ENCODE results near the gene CCHCR1. TPM values are rescaled to one million over a fixed set of nuclear protein-coding genes. Genes with fewer than 3 reads are reported as not detected.

The CCHCR1 gene
- total RNA-seq, 2 experiments from 2014 or later = 43.0 to 46.6 TPM

DNA sequence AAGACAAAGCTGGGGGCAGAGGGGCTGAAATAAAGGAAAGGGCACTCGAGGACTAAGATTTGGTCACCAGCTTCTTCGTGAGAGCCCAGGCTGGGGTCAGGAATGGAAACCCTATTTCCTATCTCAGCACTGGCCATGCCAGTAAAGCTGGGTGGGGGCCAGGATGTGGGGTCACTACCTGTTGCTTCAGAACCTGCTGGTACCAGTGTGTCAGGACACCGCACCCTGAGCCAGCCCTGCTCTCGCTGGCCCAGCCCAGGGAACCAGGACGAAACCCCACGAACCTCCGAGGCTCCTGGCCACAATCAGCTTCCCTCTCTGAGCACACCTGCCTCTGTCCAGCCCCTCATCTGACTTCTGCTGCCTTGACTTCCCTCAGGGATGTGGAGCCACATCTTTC lies 39.4 kb downstream of the CCHCR1 start:
- no peak for DNase-seq
- H3K9me3 Mint-ChIP-seq = no peaks in the 10 kb centered on the region
- no peaks in the 10 kb centered on the region for H3K36me3 Mint-ChIP-seq
- peaks cover 2% of the 10 kb centered on the region for H3K4me1 Mint-ChIP-seq
- H3K27ac Mint-ChIP-seq = no peak overlapping the region
- H3K4me3 Mint-ChIP-seq = no peak overlapping the region
- H3K27me3 Mint-ChIP-seq = no peaks in the 10 kb centered on the region

DNA sequence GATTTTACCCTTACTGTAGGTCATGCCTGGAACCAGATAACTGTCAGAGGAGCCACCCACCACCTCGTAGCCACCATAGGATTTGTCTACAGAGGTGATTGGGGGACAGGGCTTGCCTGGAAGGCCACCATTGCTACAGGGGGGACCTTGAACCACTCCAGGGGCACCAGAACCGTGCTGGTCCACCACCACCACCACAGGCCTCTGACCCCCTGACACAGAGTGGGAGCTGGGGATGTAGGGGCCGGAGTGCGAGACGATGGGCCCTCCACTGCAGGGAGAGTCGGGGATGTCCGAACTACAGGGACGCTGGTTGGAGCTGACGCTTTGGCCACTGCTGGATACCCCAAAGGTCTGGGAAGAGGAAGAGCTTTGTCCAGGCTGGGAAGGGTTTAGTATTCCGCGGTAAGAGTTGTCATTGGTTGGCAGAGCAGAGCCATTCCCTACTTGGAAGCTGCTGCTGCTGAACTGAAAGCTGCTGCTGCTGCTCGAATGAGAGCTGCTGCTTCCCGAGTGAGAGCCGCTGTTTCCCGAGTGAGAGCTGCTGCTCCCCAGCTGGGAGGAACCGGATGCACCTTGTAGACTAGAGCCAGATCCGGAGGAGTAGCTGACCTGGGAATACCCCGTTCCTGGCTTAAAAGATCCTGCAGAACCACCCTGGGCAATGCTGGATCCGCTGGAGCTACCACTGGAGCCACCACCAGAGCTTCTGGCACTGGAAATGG lies 40.8 kb downstream of the CCHCR1 start:
- H3K27me3 Mint-ChIP-seq = no peaks in the 10 kb centered on the region
- peaks cover 2% of the 10 kb centered on the region for H3K4me1 Mint-ChIP-seq
- no peak for DNase-seq
- H3K27ac Mint-ChIP-seq = no peak overlapping the region
- H3K9me3 Mint-ChIP-seq = no peaks in the 10 kb centered on the region
- H3K4me3 Mint-ChIP-seq = no peak overlapping the region
- no peaks in the 10 kb centered on the region for H3K36me3 Mint-ChIP-seq

DNA sequence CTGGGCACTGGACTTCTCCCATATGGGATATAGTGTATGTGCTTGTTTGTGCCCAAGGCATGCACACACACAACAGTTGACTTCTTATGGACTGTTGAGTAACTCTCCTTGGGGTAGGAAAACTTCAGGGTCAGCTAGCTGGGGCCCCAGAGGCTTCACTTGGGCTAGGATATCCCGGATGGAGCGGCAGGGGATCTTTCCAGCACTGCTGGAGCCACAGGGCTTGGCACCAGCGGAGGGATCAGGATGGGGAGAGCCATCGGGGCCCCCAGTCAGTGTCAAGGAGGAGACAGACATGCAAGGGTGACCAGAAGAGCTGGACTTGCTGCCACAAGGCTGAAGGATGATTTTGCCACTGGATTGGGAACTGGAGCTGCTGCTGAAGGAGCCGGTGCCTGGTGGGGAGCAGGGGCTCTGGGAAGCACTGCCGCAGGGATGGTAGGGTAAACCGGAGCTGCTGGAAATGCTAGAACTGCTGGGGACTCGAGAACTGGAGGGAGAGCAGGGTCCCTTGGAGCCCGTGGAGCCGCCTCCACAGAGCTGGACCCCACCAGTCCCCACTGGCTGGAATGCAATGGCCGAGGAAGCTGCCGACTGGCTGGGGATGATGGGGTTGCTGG lies 41.6 kb downstream of the CCHCR1 start:
- Mint-ChIP-seq H3K4me3 (no peak overlapping the region), H3K27ac (no peak overlapping the region), H3K36me3 (no peaks in the 10 kb centered on the region), H3K27me3 (no peaks in the 10 kb centered on the region), H3K9me3 (no peaks in the 10 kb centered on the region), H3K4me1 (peaks cover 2% of the 10 kb centered on the region)
- no peak for DNase-seq

- no peak overlapping the region for H3K27ac Mint-ChIP-seq
- H3K9me3 Mint-ChIP-seq = no peaks in the 10 kb centered on the region
- H3K27me3 Mint-ChIP-seq = no peaks in the 10 kb centered on the region
- H3K4me3 Mint-ChIP-seq = no peak overlapping the region
- DNase-seq = no peak
- peaks cover 2% of the 10 kb centered on the region for H3K4me1 Mint-ChIP-seq
- H3K36me3 Mint-ChIP-seq = no peaks in the 10 kb centered on the region
Observed at GRCh38 chr6:31114970-31115849, 42.4 kb downstream of the CCHCR1 start.

GRCh38 chr6:31114541-31114878 lies 43.1 kb downstream of the CCHCR1 start, which contains the start of gene PSORS1C1:
PSORS1C1 (plus strand) TSS chr6:31114800; CDS start chr6:31129633, 14,833 bp downstream.
- H3K27me3 Mint-ChIP-seq = no peaks in the 10 kb centered on the region
- no peak within 1 kb of the TSS for H3K27ac Mint-ChIP-seq
- H3K4me3 Mint-ChIP-seq = no peak within 1 kb of the TSS
- no peaks in the 10 kb centered on the region for H3K9me3 Mint-ChIP-seq
- H3K4me1 Mint-ChIP-seq = peaks cover 2% of the 10 kb centered on the region
- H3K36me3 Mint-ChIP-seq = no peaks in the 10 kb centered on the region
- DNase-seq = no peak

DNA sequence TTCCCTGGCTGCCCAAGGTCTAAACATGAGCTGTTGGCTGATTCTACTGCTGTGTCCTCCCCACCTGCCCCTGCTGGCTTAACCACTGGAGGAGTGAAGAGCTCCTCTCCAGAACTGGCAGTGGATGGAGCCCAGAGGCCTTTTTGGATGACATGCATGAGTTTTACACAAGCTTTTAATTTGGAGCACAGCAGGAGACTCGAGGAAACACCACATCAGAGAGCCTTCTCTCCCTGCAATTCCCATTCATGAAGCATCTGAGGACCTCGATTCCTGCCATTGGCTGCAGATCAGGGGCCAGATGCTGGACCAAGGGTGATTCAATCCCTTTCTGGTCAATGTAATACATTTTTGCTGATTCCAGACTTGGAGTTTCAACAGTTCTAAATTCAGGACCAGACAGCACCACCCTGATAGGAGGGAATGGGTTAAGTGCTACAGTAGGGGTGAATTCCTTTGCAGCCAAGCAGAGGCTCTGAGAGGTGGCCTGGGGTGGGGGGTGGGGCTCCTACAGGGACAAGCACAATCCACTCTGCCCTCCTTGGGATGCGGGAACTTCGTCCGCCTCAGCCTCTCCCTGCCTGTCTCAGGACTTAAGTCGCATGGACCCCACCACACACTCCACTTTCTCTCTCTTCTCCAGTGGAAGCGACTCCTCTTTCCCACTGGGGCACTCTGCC lies 43.6 kb downstream of the CCHCR1 start:
- H3K27ac Mint-ChIP-seq = no peak overlapping the region
- DNase-seq = no peak
- H3K27me3 Mint-ChIP-seq = no peaks in the 10 kb centered on the region
- H3K9me3 Mint-ChIP-seq = no peaks in the 10 kb centered on the region
- H3K4me1 Mint-ChIP-seq = peaks cover 2% of the 10 kb centered on the region
- H3K36me3 Mint-ChIP-seq = no peaks in the 10 kb centered on the region
- no peak overlapping the region for H3K4me3 Mint-ChIP-seq

- Mint-ChIP-seq H3K36me3 (no peaks in the 10 kb centered on the region), H3K9me3 (no peaks in the 10 kb centered on the region), H3K27me3 (no peaks in the 10 kb centered on the region), H3K4me3 (no peak within 1 kb of the TSS), H3K4me1 (peaks cover 2% of the 10 kb centered on the region), H3K27ac (no peak within 1 kb of the TSS)
- DNase-seq = no peak
Observed at GRCh38 chr6:31112478-31112877, 45.1 kb downstream of the CCHCR1 start, which contains the start of gene C6orf15. C6orf15 (minus strand) TSS chr6:31112575; CDS start chr6:31112555, 20 bp downstream.

DNA sequence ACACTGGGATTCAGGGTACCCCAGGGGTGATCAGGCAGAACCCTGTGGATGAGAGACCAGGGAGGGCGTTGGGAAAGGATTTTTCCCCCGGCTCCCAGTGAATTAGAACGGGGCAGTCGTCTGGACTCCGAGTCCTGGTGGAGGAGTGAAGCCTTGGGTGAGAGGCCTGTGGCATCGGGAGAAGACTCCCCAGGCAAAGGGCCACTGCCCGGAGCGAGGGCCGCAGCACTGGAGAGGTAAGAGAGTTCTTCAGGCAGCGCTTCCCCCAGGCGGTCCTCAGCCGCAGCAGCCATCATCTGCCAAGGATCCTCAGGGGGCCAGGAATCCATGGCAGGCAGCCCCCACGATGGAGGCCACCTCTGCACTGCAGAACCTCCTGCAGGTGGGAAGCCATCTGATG lies 45.9 kb downstream of the CCHCR1 start:
- no peaks in the 10 kb centered on the region for H3K27me3 Mint-ChIP-seq
- H3K4me3 Mint-ChIP-seq = no peak overlapping the region
- DNase-seq = no peak
- peaks cover 2% of the 10 kb centered on the region for H3K4me1 Mint-ChIP-seq
- no peak overlapping the region for H3K27ac Mint-ChIP-seq
- H3K9me3 Mint-ChIP-seq = no peaks in the 10 kb centered on the region
- H3K36me3 Mint-ChIP-seq = no peaks in the 10 kb centered on the region

DNA sequence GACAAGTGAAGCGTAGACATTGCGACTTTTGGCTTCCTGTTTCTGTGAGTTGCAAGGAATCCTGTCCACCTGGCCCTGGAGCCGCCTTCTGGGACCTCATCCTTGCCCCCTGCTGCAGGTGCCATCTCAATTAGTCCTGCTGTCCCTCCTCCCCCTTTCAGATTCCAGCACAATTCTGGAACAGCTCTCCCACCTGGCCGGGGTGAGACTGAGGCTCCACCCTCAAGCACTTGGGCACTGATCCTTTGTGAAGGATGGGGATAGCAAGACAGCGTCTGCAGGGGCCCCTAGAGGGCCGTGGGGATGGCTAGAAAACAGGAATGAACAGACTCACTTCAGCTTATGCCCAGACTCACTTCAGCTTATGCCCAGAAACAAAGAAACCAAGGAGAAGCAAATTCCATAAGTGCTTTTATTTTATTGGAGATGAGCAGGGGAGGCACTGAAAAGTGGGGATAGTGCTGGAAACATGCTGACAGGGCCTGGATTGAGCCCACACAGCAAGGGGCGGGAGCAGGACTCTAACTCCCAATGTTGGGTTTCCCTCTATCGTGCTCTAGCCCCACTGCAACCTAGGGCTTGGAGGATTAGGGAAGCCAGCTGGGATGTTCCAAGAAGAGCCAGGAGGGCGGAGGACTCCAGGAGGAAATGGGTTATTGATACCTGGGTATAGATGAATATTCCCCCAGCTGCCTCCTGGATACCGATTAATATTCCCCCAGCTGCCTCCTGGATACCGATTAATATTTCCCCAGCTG lies 46.6 kb downstream of the CCHCR1 start:
- no peak overlapping the region for H3K4me3 Mint-ChIP-seq
- no peak overlapping the region for H3K27ac Mint-ChIP-seq
- H3K9me3 Mint-ChIP-seq = no peaks in the 10 kb centered on the region
- H3K36me3 Mint-ChIP-seq = no peaks in the 10 kb centered on the region
- no peak for DNase-seq
- H3K27me3 Mint-ChIP-seq = no peaks in the 10 kb centered on the region
- H3K4me1 Mint-ChIP-seq = peaks cover 2% of the 10 kb centered on the region

- H3K27me3 Mint-ChIP-seq = no peaks in the 10 kb centered on the region
- no peak for DNase-seq
- H3K36me3 Mint-ChIP-seq = no peaks in the 10 kb centered on the region
- H3K9me3 Mint-ChIP-seq = no peaks in the 10 kb centered on the region
- H3K27ac Mint-ChIP-seq = no peak overlapping the region
- H3K4me3 Mint-ChIP-seq = no peak overlapping the region
- H3K4me1 Mint-ChIP-seq = no peaks in the 10 kb centered on the region
Observed at GRCh38 chr6:31107052-31107451, 50.5 kb downstream of the CCHCR1 start.

DNA sequence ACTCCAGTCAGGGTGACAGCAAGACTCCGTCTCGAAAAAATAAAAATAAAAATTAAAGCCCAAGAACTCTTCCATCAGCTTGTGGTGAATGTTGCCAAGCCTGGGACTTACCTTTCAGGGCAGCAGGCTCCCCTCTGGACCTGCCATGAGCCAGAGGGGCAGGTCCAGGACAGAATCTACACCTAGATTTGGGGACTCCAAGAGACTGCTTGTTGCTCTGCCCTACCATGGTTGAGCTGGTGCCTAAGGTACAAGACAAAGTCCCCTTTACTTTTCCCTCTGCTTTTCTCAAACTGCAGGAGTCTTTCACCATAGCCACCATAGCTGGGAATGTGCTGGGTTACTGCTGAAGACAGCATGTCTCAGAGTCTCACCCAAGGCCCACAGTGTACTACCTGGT lies 54.5 kb downstream of the CCHCR1 start:
- Mint-ChIP-seq H3K4me3 (no peak overlapping the region), H3K27ac (no peak overlapping the region), H3K9me3 (no peaks in the 10 kb centered on the region), H3K4me1 (no peaks in the 10 kb centered on the region), H3K36me3 (no peaks in the 10 kb centered on the region), H3K27me3 (no peaks in the 10 kb centered on the region)
- DNase-seq = no peak

DNA sequence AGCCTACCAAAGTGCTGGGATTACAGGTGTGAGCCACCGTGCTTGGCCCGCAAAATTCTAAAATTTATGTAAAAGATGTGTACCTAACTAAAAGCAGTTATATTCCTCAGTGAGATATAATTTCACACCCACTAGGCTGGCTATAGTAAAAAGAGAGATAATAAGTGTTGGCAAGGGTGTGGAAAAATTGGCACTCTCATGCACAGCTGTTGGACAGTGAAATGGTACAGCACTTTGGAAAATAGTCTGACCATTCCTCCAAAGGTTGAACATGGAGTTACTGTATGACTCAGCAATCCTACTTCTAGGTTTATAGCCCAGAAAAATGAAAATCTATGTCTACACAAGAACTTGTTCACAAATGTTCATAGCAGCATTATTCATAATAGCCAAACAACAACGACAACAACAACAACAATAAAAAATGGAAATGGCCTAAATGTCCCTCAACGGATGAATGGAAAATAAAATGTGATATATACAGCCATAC lies 59.1 kb downstream of the CCHCR1 start:
- DNase-seq = no peak
- Mint-ChIP-seq H3K27me3 (no peaks in the 10 kb centered on the region), H3K4me3 (no peak overlapping the region), H3K9me3 (no peaks in the 10 kb centered on the region), H3K4me1 (peaks cover 28% of the 10 kb centered on the region), H3K36me3 (no peaks in the 10 kb centered on the region), H3K27ac (no peak overlapping the region)

DNA sequence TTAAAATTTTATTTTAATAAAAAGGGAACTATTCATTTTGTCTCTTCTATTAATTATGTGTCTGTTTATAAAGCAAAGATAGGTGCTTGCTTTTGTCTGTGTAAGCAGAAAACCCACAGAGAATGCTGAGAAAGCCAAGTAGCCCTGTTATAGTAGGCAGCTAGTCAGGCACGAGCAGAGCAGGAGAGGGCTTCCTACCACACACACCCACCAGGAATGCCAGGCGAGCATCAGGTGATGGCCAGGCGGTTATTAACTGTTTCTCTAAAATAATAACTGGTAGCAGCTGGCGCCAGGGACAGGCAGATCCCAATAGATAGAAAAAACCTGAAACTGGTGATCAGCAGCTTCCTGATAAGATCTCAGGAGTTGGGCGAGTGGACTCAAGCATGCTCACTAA lies 60.9 kb downstream of the CCHCR1 start:
- no peaks in the 10 kb centered on the region for H3K9me3 Mint-ChIP-seq
- H3K27me3 Mint-ChIP-seq = no peaks in the 10 kb centered on the region
- H3K4me1 Mint-ChIP-seq = peaks cover 28% of the 10 kb centered on the region
- no peak overlapping the region for H3K27ac Mint-ChIP-seq
- no peak for DNase-seq
- H3K36me3 Mint-ChIP-seq = no peaks in the 10 kb centered on the region
- H3K4me3 Mint-ChIP-seq = no peak overlapping the region

DNA sequence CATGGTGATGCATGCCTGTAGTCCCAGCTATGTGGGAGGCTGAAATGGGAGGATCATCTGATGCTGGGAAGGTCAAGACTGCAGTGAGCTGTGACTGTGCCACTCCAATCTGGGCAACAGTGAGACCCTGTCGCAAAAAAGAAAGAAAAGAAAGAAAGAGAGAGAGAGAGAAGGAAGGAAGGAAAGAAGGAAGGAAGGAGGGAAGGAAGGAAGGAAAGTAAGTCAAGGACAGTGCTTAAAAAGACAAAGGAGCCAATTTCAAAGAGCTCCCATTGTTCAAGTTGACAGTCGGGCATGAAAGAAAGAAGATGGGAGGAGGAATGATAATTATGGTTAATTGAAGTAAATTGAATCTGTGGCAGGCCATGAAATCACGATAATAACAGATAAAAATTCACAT lies 61.4 kb downstream of the CCHCR1 start:
- Mint-ChIP-seq H3K9me3 (no peaks in the 10 kb centered on the region), H3K27me3 (no peaks in the 10 kb centered on the region), H3K36me3 (no peaks in the 10 kb centered on the region), H3K4me1 (peaks cover 28% of the 10 kb centered on the region), H3K27ac (no peak overlapping the region), H3K4me3 (no peak overlapping the region)
- no peak for DNase-seq

Data from activated naive CD8-positive, alpha-beta T cell treated with anti-CD3 and anti-CD28 coated beads for 36 hours (primary cell).